ENCODE measurements around the gene RAPGEF2. TPM values are rescaled to one million over a fixed set of nuclear protein-coding genes. Genes with fewer than 3 reads are reported as not detected.

Gene RAPGEF2
- total RNA-seq, 4 donors from 2014 or later = 14.1 to 30.5 (median 21.4) TPM

GRCh38 chr4:159256037-159256436 lies 153.2 kb downstream of the RAPGEF2 start:
- 89 to 94% methylated on average over 2 of the region's 2 CpGs for WGBS, 2 donors

GRCh38 chr4:159258889-159259560 lies 156.1 kb downstream of the RAPGEF2 start:
- Histone ChIP-seq H3K27me3 (no peaks in the 10 kb centered on the region), H3K9me3 (no peaks in the 10 kb centered on the region), H3K36me3 (no peaks in the 10 kb centered on the region), H3K27ac (no peak overlapping the region), H3K4me3 (no peak overlapping the region), H3K4me1 (peaks cover 0 to 7% (median 0%) of the 10 kb centered on the region in 3 donors)
- intact Hi-C loops (cut with DNase I) = no loop called here
- no peak for DNase-seq
- 79 to 86% methylated on average over 4 of the region's 4 CpGs for WGBS, 2 donors
- TF ChIP-seq POLR2A (IDR thresholded peaks at IDR 0.05) (no peak), CTCF (IDR thresholded peaks at IDR 0.05) (no peak)

More at GRCh38 chr4:159256037-159256436, 153.2 kb downstream of the RAPGEF2 start:
- TF ChIP-seq CTCF (IDR thresholded peaks at IDR 0.05) (no peak), POLR2A (IDR thresholded peaks at IDR 0.05) (no peak)
- Histone ChIP-seq H3K36me3 (peaks cover 0 to 9% (median 0%) of the 10 kb centered on the region in 3 donors), H3K4me3 (no peak overlapping the region), H3K27me3 (no peaks in the 10 kb centered on the region), H3K27ac (no peak overlapping the region), H3K4me1 (peaks cover 0 to 13% (median 4%) of the 10 kb centered on the region in 3 donors), H3K9me3 (no peaks in the 10 kb centered on the region)
- intact Hi-C loops (cut with DNase I) = no loop called here
- no peak for DNase-seq

GRCh38 chr4:159264057-159264456 lies 161.2 kb downstream of the RAPGEF2 start:
- H3K36me3 ChIP-seq = no peaks in the 10 kb centered on the region
- H3K9me3 ChIP-seq = no peaks in the 10 kb centered on the region
- no peak for DNase-seq
- TF ChIP-seq CTCF (IDR thresholded peaks at IDR 0.05) = no peak
- TF ChIP-seq POLR2A (IDR thresholded peaks at IDR 0.05) = no peak
- H3K27me3 ChIP-seq = no peaks in the 10 kb centered on the region
- no peak overlapping the region for H3K4me3 ChIP-seq
- intact Hi-C loops (cut with DNase I) = no loop called here
- 88% methylated on average over 3 of the region's 3 CpGs for WGBS, 2 donors
- H3K4me1 ChIP-seq = peaks cover 0 to 16% (median 6%) of the 10 kb centered on the region in 3 donors
- H3K27ac ChIP-seq = no peak overlapping the region

- no peaks in the 10 kb centered on the region for H3K9me3 ChIP-seq
- peak overlapping the region in 2 of 4 donors; percentile 56 to 57 for H3K27ac ChIP-seq
- H3K36me3 ChIP-seq = no peaks in the 10 kb centered on the region
- H3K4me1 ChIP-seq = peaks cover 4 to 18% (median 6%) of the 10 kb centered on the region in 3 donors
- no peaks in the 10 kb centered on the region for H3K27me3 ChIP-seq
- no peak for DNase-seq
- intact Hi-C loops (cut with DNase I) = no loop called here
- H3K4me3 ChIP-seq = peak overlapping the region in 3 of 4 donors; percentile 21 to 43 (median 25)
- 35 to 58% methylated on average over 5 of the region's 5 CpGs for WGBS, 2 donors
- TF ChIP-seq CTCF (IDR thresholded peaks at IDR 0.05) (no peak), POLR2A (IDR thresholded peaks at IDR 0.05) (no peak)
Measured at GRCh38 chr4:159266981-159267868, 164.3 kb downstream of the RAPGEF2 start.

GRCh38 chr4:159267869-159268285 lies 165.0 kb downstream of the RAPGEF2 start:
- Histone ChIP-seq H3K9me3 (no peaks in the 10 kb centered on the region), H3K4me1 (peaks cover 6 to 25% (median 9%) of the 10 kb centered on the region in 3 donors), H3K4me3 (peak overlapping the region in 3 of 4 donors; percentile 21 to 43 (median 25)), H3K27me3 (no peaks in the 10 kb centered on the region), H3K36me3 (no peaks in the 10 kb centered on the region), H3K27ac (peak overlapping the region in 3 of 4 donors; percentile 36 to 57 (median 56))
- TF ChIP-seq CTCF (IDR thresholded peaks at IDR 0.05) = no peak
- TF ChIP-seq POLR2A (IDR thresholded peaks at IDR 0.05) = no peak
- no peak for DNase-seq
- 72 to 89% methylated on average over 5 of the region's 5 CpGs for WGBS, 2 donors
- intact Hi-C loops (cut with DNase I) = no loop called here
